NCI-H226 (cell line): ENCODE measurements around the gene L1CAM.

Source experiments
- DNase-seq: peaks from one replicate; pipeline ENCODE4 v3.0.0-alpha.2; 2015

The L1CAM gene

GRCh38 chrX:153861733-153862310 lies 24.2 kb downstream of the L1CAM start:
- no peak for DNase-seq

- DNase-seq = no peak
Observed at GRCh38 chrX:153861151-153861550, 24.8 kb downstream of the L1CAM start.

GRCh38 chrX:153857348-153857903 lies 28.5 kb downstream of the L1CAM start:
- no peak for DNase-seq

GRCh38 chrX:153854702-153855101 lies 31.3 kb downstream of the L1CAM start:
- DNase-seq = no peak

- no peak for DNase-seq
Observed at GRCh38 chrX:153853902-153854267, 32.1 kb downstream of the L1CAM start.

GRCh38 chrX:153853180-153853901 lies 32.6 kb downstream of the L1CAM start:
- no peak for DNase-seq

- no peak for DNase-seq
Observed at GRCh38 chrX:153851981-153852380, 34.0 kb downstream of the L1CAM start.

- DNase-seq = no peak
Observed at GRCh38 chrX:153848325-153848724, 37.6 kb downstream of the L1CAM start.

- DNase-seq = peak; percentile 39
Observed at GRCh38 chrX:153845842-153846241, 40.1 kb downstream of the L1CAM start.

GRCh38 chrX:153845195-153845594 lies 40.8 kb downstream of the L1CAM start:
- DNase-seq = no peak

GRCh38 chrX:153844509-153845082 lies 41.4 kb downstream of the L1CAM start:
- DNase-seq = no peak

GRCh38 chrX:153836921-153837320 lies 49.1 kb downstream of the L1CAM start:
- DNase-seq = no peak

GRCh38 chrX:153832728-153833127 lies 53.2 kb downstream of the L1CAM start:
- no peak for DNase-seq

- no peak for DNase-seq
Observed at GRCh38 chrX:153831429-153832150, 54.4 kb downstream of the L1CAM start.

GRCh38 chrX:153830640-153831428 lies 55.1 kb downstream of the L1CAM start:
- no peak for DNase-seq

- no peak for DNase-seq
Observed at GRCh38 chrX:153829799-153830639, 56.0 kb downstream of the L1CAM start, which contains the start of gene PDZD4. Gene PDZD4 (minus strand): TSS chrX:153830544. CDS start chrX:153830298, 246 bp downstream.

GRCh38 chrX:153829549-153829798 lies 56.5 kb downstream of the L1CAM start:
- no peak for DNase-seq

GRCh38 chrX:153828723-153829548 lies 57.0 kb downstream of the L1CAM start:
- DNase-seq = no peak

- no peak for DNase-seq
Observed at GRCh38 chrX:153828308-153828707, 57.7 kb downstream of the L1CAM start.

GRCh38 chrX:153827903-153828302 lies 58.1 kb downstream of the L1CAM start:
- DNase-seq = no peak

- DNase-seq = no peak
Observed at GRCh38 chrX:153827016-153827415, 59.0 kb downstream of the L1CAM start.
